K562 (cell line): ENCODE measurements around the gene ANKRD60. TPM values are rescaled to one million over a fixed set of nuclear protein-coding genes. Genes with fewer than 3 reads are reported as not detected.

Experiments
- BRD4 ChIP-seq: fragments of 200-600 bp; sonication (generic); IDR thresholded peaks from 2 replicates; pipeline ENCODE4 v1.6.1; 2017; ENCODE audit warnings: inconsistent platforms
- COPS2 ChIP-seq: fragments of 450-650 bp; conservative IDR thresholded peaks from 2 replicates; pipeline ENCODE4 v1.6.1; 2016; ENCODE audit warnings: mild to moderate bottlenecking, moderate library complexity
- FIP1L1 ChIP-seq: fragments of 200-400 bp; formaldehyde crosslinking; IDR thresholded peaks from 2 replicates; pipeline ENCODE4 v1.6.1; 2018; ENCODE audit warnings: mild to moderate bottlenecking, low read depth, low read length; ENCODE audit not compliant: poor library complexity, severe bottlenecking
- FOXP1 ChIP-seq: sonication (generic); formaldehyde crosslinking; IDR thresholded peaks from 2 replicates; pipeline ENCODE4 v1.8.0; 2022; ENCODE audit warnings: mild to moderate bottlenecking, missing genetic modification reagents
- HNRNPLL ChIP-seq: fragments of 200-400 bp; formaldehyde crosslinking; IDR thresholded peaks from 2 replicates; pipeline ENCODE4 v1.6.1; 2017; ENCODE audit warnings: low read length, low read depth, mild to moderate bottlenecking; ENCODE audit not compliant: poor library complexity, severe bottlenecking
- KLF16 ChIP-seq: IDR thresholded peaks from 2 replicates; pipeline ENCODE4 v1.6.1; 2016; ENCODE audit warnings: antibody characterized with exemption
- MAZ ChIP-seq, 2 experiments: fragments of 450-650 bp in 1 of 2; sonication (generic) in 1 of 2; formaldehyde crosslinking; IDR thresholded peaks in 1 of 2; conservative IDR thresholded peaks in 1 of 2; 2 replicates each; pipeline versions ENCODE4 v1.4.0 to v1.5.0; 2020; ENCODE audit warnings: mild to moderate bottlenecking in 1 of 2, missing genetic modification reagents in 1 of 2
- NR2C1 ChIP-seq, 2 experiments: fragments of 450-650 bp; IDR thresholded peaks; 2 replicates each; pipeline ENCODE4 v1.6.1; 2017; ENCODE audit warnings: mild to moderate bottlenecking in 2 of 2, antibody characterized with exemption in 1 of 2, inconsistent platforms in 1 of 2, missing compliant biosample characterization in 1 of 2, missing genetic modification characterization in 1 of 2
- NRF1 ChIP-seq, 2 experiments: fragments of 450-650 bp; IDR thresholded peaks in 1 of 2; conservative IDR thresholded peaks in 1 of 2; 2 replicates each; pipeline ENCODE4 v1.6.1; 2014; ENCODE audit warnings: mild to moderate bottlenecking in 2 of 2
- RBM15 ChIP-seq: fragments of 200-400 bp; formaldehyde crosslinking; IDR thresholded peaks from 2 replicates; pipeline ENCODE4 v1.6.1; 2018; ENCODE audit warnings: mild to moderate bottlenecking, low read length, moderate library complexity; ENCODE audit not compliant: insufficient read depth
- SIRT6 ChIP-seq: IDR thresholded peaks from one replicate; pipeline ENCODE4 v1.6.1; 2012; ENCODE audit warnings: low read depth, mild to moderate bottlenecking, control low read depth, inconsistent platforms, low read length, moderate library complexity
- TBP ChIP-seq: optimal IDR thresholded peaks from 2 replicates; pipeline ENCODE3; 2011; ENCODE audit warnings: low read depth, low read length, improper control_type of control experiment
- TGIF2 ChIP-seq: sonication (generic); formaldehyde crosslinking; IDR thresholded peaks from 2 replicates; pipeline ENCODE4 v1.8.1; 2022; ENCODE audit warnings: mild to moderate bottlenecking, missing genetic modification reagents, moderate library complexity
- ZBTB1 ChIP-seq: sonication (generic); formaldehyde crosslinking; IDR thresholded peaks from 2 replicates; pipeline ENCODE4 v1.8.1; 2023; ENCODE audit warnings: missing genetic modification reagents, low read depth, mild to moderate bottlenecking, borderline replicate concordance
- ZEB2 ChIP-seq: fragments of 450-650 bp; IDR thresholded peaks from 2 replicates; pipeline ENCODE4 v1.6.1; 2016
- ZNF197 ChIP-seq: fragments of 200-800 bp; sonication (Bioruptor generic); IDR thresholded peaks from 2 replicates; pipeline ENCODE4 v1.6.1; 2016; ENCODE audit warnings: low read depth, missing genetic modification characterization, missing compliant biosample characterization
- ZNF668 ChIP-seq: fragments of 250-450 bp; sonication (Bioruptor Pico); IDR thresholded peaks from 2 replicates; pipeline ENCODE4 v1.8.0; 2022; ENCODE audit warnings: mild to moderate bottlenecking, inconsistent platforms
- ZNF77 ChIP-seq: fragments of 250-450 bp; sonication (Bioruptor Pico); IDR thresholded peaks from 2 replicates; pipeline ENCODE4 v1.5.0; 2020
- ZNF780A ChIP-seq: fragments of 250-450 bp; sonication (Bioruptor Pico); IDR thresholded peaks from 2 replicates; pipeline ENCODE4 v1.5.0; 2021; ENCODE audit warnings: mild to moderate bottlenecking
- polyA plus RNA-seq, 8 experiments: library from polyadenylated mRNA; depleted of rRNA in 4 of 8; stranded (reverse) in 5 of 8; unstranded in 3 of 8; fragments of >200 nt; fragmentation: Nextera tagmentation in 2 of 8; fragmentation: Illumina TruSeq in 1 of 8; extraction: Ambion mirVana in 2 of 8; extraction: Trizol in 1 of 8; gene quantifications; 2 replicates each; pipeline versions ENCODE4 v1.2.1 to v1.2.3, GENCODE V29; 2011 to 2014; ENCODE audit warnings: inconsistent platforms in 1 of 8, missing spikeins in 1 of 8
- total RNA-seq, 7 experiments: library from RNA; depleted of rRNA in 6 of 7; stranded (reverse); fragments of >200 nt in 6 of 7; fragmentation: Illumina TruSeq in 2 of 7; extraction: Trizol in 2 of 7; gene quantifications; 2 replicates each; pipeline versions ENCODE4 v1.2.1 to v1.2.3, GENCODE V29; 2011 to 2021; ENCODE audit warnings: low replicate concordance in 1 of 7
- TF ChIP-seq, protein P1 (sequence below): fragments of 250-450 bp; sonication (Bioruptor Pico); IDR thresholded peaks from 2 replicates; pipeline ENCODE4 v1.8.0; 2021; ENCODE audit warnings: moderate library complexity, mild to moderate bottlenecking, inconsistent platforms
- TF ChIP-seq, protein P2 (sequence below): conservative IDR thresholded peaks from 2 replicates; pipeline ENCODE4 v1.6.1; 2011; ENCODE audit warnings: low read depth, mild to moderate bottlenecking, low read length; ENCODE audit not compliant: control insufficient read depth
- TF ChIP-seq, protein P3 (sequence below), 2 experiments: fragments of 450-650 bp in 1 of 2; sonication (generic) in 1 of 2; formaldehyde crosslinking; conservative IDR thresholded peaks; 2 replicates each; pipeline versions ENCODE4 v1.4.0 to v1.8.1; 2020 to 2022; ENCODE audit warnings: mild to moderate bottlenecking in 1 of 2, missing genetic modification reagents in 1 of 2
- TF ChIP-seq, protein P4 (sequence below): fragments of 450-650 bp; formaldehyde crosslinking; IDR thresholded peaks from 2 replicates; pipeline ENCODE4 v1.4.0; 2020; ENCODE audit warnings: mild to moderate bottlenecking, mixed read lengths

The ANKRD60 gene
- total and polyA plus RNA-seq, 9 of the 15 experiments (the other 6 are each of a cell fraction or from before 2014, with no cell fraction given): not detected

DNA sequence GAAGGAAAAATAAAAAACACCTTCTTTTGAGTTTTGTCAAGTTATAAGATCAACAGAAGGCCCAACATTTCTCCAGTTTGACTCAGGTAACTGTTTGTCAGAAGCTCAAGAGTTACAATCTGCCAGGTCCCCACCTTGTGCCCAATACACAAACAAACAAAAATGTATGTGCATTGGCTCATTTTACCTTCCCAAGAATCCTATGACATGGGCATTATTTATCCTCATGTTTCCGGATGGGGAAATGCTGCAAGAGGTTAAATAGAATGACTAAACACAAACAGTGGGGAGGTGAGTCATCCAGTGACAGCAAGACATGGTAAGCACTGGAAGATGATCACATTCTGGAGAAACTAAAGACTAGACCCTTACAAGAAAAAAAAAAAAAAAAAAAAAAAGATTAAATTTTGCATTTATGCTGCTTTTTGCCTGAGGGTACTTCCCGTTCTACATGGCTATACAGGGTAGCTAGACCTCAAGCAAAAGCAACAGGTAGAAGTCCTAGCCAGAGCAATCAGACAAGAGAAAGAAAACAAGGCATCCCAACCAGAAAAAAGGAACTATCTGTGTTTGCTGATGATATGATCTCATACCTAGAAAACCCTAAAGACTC is 23.6 kb upstream of the ANKRD60 start (continued):
- TF ChIP-seq SIRT6 (no peak), ZBTB1 (no peak), BRD4 (no peak; the same call in 1 of the 2 replicates), FIP1L1 (no peak), TGIF2 (CRISPR knock-in tag) (no peak), NR2C1 (IDR thresholded peaks at IDR 0.05) (0 out of 2 replicates have a peak, but pooled peaks have one; percentile 31), NR2C1 (tag; IDR thresholded peaks at IDR 0.05) (peak; percentile 94), MAZ (CRISPR knock-in tag; conservative IDR thresholded peaks at IDR 0.05 in 1 of 2, IDR thresholded peaks at IDR 0.05 in 1 of 2) (peak in 1 of 2 experiments; percentile 88; a peak in 3 of 4 replicates), FOXP1 (CRISPR knock-in tag) (no peak), ZEB2 (peak; percentile 71), ZNF77 (no peak), RBM15 (no peak), ZNF197 (CRISPR knock-in tag) (peak; percentile 94), ZNF668 (CRISPR knock-in tag) (peak; percentile 96), COPS2 (no peak), TBP (no peak), NRF1 (conservative IDR thresholded peaks at IDR 0.05 in 1 of 2, IDR thresholded peaks at IDR 0.05 in 1 of 2) (no peak; a peak in 1 of 4 replicates), ZNF780A (CRISPR knock-in tag) (no peak), HNRNPLL (no peak), KLF16 (no peak)
- TF ChIP-seq, protein P1, sequence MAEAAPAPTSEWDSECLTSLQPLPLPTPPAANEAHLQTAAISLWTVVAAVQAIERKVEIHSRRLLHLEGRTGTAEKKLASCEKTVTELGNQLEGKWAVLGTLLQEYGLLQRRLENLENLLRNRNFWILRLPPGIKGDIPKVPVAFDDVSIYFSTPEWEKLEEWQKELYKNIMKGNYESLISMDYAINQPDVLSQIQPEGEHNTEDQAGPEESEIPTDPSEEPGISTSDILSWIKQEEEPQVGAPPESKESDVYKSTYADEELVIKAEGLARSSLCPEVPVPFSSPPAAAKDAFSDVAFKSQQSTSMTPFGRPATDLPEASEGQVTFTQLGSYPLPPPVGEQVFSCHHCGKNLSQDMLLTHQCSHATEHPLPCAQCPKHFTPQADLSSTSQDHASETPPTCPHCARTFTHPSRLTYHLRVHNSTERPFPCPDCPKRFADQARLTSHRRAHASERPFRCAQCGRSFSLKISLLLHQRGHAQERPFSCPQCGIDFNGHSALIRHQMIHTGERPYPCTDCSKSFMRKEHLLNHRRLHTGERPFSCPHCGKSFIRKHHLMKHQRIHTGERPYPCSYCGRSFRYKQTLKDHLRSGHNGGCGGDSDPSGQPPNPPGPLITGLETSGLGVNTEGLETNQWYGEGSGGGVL (CRISPR knock-in tag): peak; percentile 93
- TF ChIP-seq, protein P2, sequence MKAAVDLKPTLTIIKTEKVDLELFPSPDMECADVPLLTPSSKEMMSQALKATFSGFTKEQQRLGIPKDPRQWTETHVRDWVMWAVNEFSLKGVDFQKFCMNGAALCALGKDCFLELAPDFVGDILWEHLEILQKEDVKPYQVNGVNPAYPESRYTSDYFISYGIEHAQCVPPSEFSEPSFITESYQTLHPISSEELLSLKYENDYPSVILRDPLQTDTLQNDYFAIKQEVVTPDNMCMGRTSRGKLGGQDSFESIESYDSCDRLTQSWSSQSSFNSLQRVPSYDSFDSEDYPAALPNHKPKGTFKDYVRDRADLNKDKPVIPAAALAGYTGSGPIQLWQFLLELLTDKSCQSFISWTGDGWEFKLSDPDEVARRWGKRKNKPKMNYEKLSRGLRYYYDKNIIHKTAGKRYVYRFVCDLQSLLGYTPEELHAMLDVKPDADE: no peak
- TF ChIP-seq, protein P3, sequence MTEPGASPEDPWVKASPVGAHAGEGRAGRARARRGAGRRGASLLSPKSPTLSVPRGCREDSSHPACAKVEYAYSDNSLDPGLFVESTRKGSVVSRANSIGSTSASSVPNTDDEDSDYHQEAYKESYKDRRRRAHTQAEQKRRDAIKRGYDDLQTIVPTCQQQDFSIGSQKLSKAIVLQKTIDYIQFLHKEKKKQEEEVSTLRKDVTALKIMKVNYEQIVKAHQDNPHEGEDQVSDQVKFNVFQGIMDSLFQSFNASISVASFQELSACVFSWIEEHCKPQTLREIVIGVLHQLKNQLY (CRISPR knock-in tag; conservative IDR thresholded peaks at IDR 0.05): peak in 1 of 2 experiments; percentile 64; a peak in 1 of 4 replicates
- TF ChIP-seq, protein P4, sequence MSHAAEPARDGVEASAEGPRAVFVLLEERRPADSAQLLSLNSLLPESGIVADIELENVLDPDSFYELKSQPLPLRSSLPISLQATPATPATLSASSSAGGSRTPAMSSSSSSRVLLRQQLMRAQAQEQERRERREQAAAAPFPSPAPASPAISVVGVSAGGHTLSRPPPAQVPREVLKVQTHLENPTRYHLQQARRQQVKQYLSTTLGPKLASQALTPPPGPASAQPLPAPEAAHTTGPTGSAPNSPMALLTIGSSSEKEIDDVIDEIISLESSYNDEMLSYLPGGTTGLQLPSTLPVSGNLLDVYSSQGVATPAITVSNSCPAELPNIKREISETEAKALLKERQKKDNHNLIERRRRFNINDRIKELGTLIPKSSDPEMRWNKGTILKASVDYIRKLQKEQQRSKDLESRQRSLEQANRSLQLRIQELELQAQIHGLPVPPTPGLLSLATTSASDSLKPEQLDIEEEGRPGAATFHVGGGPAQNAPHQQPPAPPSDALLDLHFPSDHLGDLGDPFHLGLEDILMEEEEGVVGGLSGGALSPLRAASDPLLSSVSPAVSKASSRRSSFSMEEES (CRISPR knock-in tag): peak; percentile 55
